Peyer's patch (tissue), 4 donors: ENCODE data around the gene BEGAIN. TPM values are rescaled to one million over a fixed set of nuclear protein-coding genes. Genes with fewer than 3 reads are reported as not detected.

Experiments
- DNase-seq, 3 donors: peaks; one replicate each; pipeline ENCODE4 v3.0.0-alpha.2; 2017 to 2019
- H3K27ac ChIP-seq, 4 donors: fragments of 200-600 bp; sonication (generic); one replicate each; pipeline ENCODE4 v1.5.1; 2016 to 2019
- H3K27me3 ChIP-seq, 2 donors: fragments of 200-600 bp; sonication (generic); one replicate each; pipeline ENCODE4 v1.5.1; 2019
- H3K36me3 ChIP-seq, 3 donors: fragments of 200-600 bp; sonication (generic); one replicate each; pipeline ENCODE4 v1.5.1; 2016 to 2019
- H3K4me1 ChIP-seq, 4 donors: fragments of 200-600 bp; sonication (generic); one replicate each; pipeline ENCODE4 v1.5.1; 2016 to 2019
- H3K4me3 ChIP-seq, 4 donors: fragments of 200-600 bp; sonication (generic); 1 replicate in 3 of 4; 2 replicates in 1 of 4; pipeline ENCODE4 v1.5.1; 2016 to 2019; ENCODE audit warnings: mild to moderate bottlenecking in 1 of 4
- H3K9me3 ChIP-seq, 4 donors: fragments of 200-600 bp; sonication (generic); one replicate each; pipeline ENCODE4 v1.5.1; 2016 to 2019; ENCODE audit warnings: mild to moderate bottlenecking in 1 of 4
- POLR2A ChIP-seq, 2 donors: fragments of 450-650 bp; IDR thresholded peaks; one replicate each; pipeline ENCODE4 v1.5.1; 2017; ENCODE audit warnings: antibody characterized with exemption in 2 of 2, mild to moderate bottlenecking in 2 of 2, moderate library complexity in 2 of 2
- total RNA-seq, 4 donors: library from RNA; depleted of rRNA; stranded (reverse); fragments of >200 nt; gene quantifications; one replicate each; pipeline ENCODE4 v1.1.0, GENCODE V29; 2016
- TF ChIP-seq, protein P1 (sequence below), 6 experiments: fragments of 450-650 bp in 4 of 6; fragments of 200-600 bp in 2 of 6; sonication (generic) in 1 of 6; IDR thresholded peaks; one replicate each; pipeline ENCODE4 v1.5.1; 2017 to 2019; ENCODE audit warnings: antibody characterized with exemption in 6 of 6, mild to moderate bottlenecking in 3 of 6, moderate library complexity in 1 of 6

BEGAIN gene
- total RNA-seq, 4 donors from 2014 or later: 1.6 to 31.8 (median 6.6) TPM; not detected in 1

DNA sequence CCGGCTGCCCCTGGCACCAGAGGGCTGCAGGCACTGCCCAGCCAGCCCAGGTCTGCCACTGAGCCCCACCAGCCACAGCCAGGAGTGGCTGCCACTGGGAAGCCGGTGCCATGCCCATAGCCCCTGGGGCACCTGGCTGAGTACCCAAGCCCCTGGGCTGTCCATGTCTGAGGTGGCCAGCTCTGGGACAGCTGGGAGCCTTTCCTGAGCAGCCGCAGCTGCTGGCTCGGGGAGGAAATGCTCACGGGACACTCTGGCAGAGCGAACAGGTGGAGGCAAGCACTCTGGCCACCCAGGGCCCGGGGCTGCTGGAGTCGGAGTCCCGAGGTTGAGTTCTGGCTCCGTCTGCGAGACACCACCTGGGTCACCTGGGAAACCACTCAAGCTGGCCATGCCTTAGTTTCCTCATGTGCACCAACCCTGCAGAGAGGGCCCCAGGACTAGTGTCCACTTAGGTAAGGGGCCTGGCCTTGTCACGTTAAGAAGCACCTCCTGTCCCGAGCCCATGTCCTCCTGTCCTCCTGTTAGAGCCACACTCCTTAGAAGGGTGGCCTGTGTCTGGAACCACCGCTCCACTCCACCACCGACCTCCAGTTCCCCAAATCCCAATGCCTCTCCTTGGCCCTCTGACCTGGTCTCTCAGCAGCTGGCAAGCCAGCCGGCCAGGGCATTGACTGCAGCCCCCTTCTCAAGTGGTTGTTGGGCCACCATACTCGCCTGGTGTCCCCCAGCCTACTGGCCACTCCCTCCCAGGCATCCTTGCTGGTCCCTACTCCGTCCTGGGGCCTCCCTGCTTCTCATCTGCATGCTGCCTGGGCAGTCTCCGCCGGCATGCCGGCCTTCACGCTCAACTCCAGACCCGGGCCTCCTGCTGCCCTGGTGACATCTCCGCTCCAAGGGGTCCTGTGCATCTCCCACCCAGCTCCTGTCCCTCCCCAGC, 45.3 kb downstream of the BEGAIN start:
- TF ChIP-seq, protein P1, sequence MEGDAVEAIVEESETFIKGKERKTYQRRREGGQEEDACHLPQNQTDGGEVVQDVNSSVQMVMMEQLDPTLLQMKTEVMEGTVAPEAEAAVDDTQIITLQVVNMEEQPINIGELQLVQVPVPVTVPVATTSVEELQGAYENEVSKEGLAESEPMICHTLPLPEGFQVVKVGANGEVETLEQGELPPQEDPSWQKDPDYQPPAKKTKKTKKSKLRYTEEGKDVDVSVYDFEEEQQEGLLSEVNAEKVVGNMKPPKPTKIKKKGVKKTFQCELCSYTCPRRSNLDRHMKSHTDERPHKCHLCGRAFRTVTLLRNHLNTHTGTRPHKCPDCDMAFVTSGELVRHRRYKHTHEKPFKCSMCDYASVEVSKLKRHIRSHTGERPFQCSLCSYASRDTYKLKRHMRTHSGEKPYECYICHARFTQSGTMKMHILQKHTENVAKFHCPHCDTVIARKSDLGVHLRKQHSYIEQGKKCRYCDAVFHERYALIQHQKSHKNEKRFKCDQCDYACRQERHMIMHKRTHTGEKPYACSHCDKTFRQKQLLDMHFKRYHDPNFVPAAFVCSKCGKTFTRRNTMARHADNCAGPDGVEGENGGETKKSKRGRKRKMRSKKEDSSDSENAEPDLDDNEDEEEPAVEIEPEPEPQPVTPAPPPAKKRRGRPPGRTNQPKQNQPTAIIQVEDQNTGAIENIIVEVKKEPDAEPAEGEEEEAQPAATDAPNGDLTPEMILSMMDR (IDR thresholded peaks at IDR 0.05): no peak
- no peak for TF ChIP-seq POLR2A (IDR thresholded peaks at IDR 0.05)
- no peaks in the 10 kb centered on the region for H3K27me3 ChIP-seq
- no peak overlapping the region for H3K4me3 ChIP-seq
- no peaks in the 10 kb centered on the region for H3K9me3 ChIP-seq
- H3K4me1 ChIP-seq: peaks cover 0 to 4% (median 0%) of the 10 kb centered on the region in 4 donors
- H3K27ac ChIP-seq: no peak overlapping the region
- no peak for DNase-seq
- H3K36me3 ChIP-seq: no peaks in the 10 kb centered on the region

- DNase-seq: peak in 1 of 3 donors; percentile 40
- Histone ChIP-seq H3K4me1 (no peaks in the 10 kb centered on the region), H3K36me3 (no peaks in the 10 kb centered on the region), H3K27me3 (no peaks in the 10 kb centered on the region), H3K27ac (no peak overlapping the region), H3K9me3 (no peaks in the 10 kb centered on the region), H3K4me3 (no peak overlapping the region)
- no peak for TF ChIP-seq POLR2A (IDR thresholded peaks at IDR 0.05)
- TF ChIP-seq, protein P1 (IDR thresholded peaks at IDR 0.05): no peak
Observed at GRCh38 chr14:100540926-100541620, 46.1 kb downstream of the BEGAIN start.

DNA sequence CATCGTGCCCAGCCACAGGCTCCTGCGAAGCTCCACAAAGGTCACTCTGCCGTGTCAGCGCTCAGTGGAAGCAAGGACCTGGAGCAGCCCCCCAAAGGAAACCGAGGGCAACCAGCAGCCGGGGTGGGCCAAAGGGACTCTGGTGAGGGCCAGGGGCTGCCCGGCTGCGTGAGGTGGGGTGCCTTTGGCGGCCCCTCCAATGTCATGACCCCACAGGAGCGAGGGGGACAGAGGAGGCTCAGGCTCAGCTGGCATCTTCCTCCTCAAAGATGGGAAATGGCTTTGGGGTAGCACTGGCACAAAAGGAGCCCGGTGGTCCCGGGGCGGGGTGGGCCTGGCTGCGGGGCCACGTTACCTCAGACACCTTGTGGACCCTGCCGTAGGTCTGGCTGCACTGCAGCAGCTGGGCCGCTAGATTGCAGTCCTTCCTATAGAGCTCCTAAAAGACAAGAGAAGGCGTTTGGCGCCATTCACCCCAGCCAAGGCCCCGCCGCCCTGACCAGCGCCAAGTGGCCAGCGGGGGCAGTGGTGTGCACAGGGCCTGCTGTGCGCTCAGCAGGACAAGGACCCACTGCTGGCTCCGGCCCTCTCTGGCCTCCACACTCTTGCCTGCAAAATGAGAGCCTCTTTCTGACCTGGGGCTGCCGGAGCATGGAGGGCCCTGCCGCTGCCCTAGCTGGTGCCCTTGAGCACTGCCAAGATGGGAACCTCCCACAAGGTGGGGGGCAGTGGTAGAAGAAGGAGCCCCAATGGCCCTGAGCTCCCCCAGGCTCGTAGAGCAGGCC, 46.9 kb downstream of the BEGAIN start:
- Histone ChIP-seq H3K36me3 (no peaks in the 10 kb centered on the region), H3K27ac (no peak overlapping the region), H3K4me3 (no peak overlapping the region), H3K27me3 (no peaks in the 10 kb centered on the region), H3K9me3 (no peaks in the 10 kb centered on the region), H3K4me1 (no peaks in the 10 kb centered on the region)
- peak in 2 of 3 donors; percentile 45 to 46 for DNase-seq
- TF ChIP-seq POLR2A (IDR thresholded peaks at IDR 0.05): no peak
- TF ChIP-seq, protein P1 (IDR thresholded peaks at IDR 0.05): peak in 2 of 6 experiments; percentile 10 to 23

DNA sequence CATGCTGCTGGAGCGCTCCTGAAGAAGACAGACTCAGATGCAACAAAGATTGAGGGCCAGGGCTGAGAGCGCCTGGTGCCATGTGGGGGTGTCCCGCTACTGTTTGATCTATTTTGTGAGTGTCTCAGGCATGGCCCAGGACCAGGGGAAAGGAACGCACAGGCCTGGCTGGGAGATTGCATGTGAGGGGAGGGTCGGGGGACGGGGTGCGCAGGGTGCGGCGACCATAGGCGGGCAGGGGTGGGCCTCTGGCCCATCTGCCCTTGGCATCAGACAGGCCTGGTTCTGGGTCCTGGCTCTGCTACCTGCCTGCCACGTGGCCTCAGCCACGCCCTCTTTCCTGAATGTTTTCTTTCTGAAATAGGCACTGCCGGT, 47.5 kb downstream of the BEGAIN start:
- Histone ChIP-seq H3K9me3 (no peaks in the 10 kb centered on the region), H3K27ac (no peak overlapping the region), H3K4me1 (no peaks in the 10 kb centered on the region), H3K27me3 (no peaks in the 10 kb centered on the region), H3K4me3 (no peak overlapping the region), H3K36me3 (no peaks in the 10 kb centered on the region)
- DNase-seq: peak in 1 of 3 donors; percentile 41
- TF ChIP-seq, protein P1 (IDR thresholded peaks at IDR 0.05): no peak
- no peak for TF ChIP-seq POLR2A (IDR thresholded peaks at IDR 0.05)

DNA sequence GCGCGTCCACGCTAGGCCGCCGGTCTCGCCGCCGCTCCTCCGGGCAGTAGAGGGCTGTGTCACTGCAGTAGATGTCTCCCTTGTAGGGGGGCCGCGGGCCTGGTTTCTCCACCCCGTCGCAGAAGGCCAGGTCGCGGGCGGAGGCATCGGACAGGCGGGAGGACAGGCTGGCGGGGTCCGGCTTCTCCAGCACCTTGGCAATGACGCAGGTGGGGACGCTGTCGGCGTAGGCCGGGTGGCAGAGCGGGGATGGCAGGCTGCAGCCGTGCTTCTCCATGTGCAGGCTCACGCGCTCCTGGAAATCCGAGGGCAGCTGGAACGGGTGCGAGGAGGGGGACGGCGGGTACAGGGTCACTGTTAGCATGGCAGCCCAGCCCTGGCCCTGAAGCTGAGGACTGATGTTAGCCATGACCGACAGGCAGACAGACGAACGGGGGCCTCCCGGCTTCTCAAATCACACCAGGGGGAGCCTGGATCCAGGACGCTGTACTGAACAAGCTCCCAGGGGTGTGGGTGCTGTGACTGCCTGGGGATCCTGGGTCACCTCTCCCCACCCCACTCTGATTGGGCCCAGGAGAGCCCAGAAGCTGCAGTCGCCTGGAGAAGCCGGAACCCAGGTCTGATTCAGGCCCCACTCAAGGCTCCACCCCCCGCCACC, 48.1 kb downstream of the BEGAIN start:
- Histone ChIP-seq H3K9me3 (no peaks in the 10 kb centered on the region), H3K36me3 (no peaks in the 10 kb centered on the region), H3K27me3 (no peaks in the 10 kb centered on the region), H3K27ac (no peak overlapping the region), H3K4me3 (no peak overlapping the region), H3K4me1 (peaks cover 0 to 1% (median 0%) of the 10 kb centered on the region in 4 donors)
- peak in 2 of 3 donors; percentile 31 to 46 for DNase-seq
- no peak for TF ChIP-seq POLR2A (IDR thresholded peaks at IDR 0.05)
- TF ChIP-seq, protein P1 (IDR thresholded peaks at IDR 0.05): no peak
